H7 (cell line): ENCODE results near the gene ASCL2. TPM values are rescaled to one million over a fixed set of nuclear protein-coding genes. Genes with fewer than 3 reads are reported as not detected.

ENCODE experiments used
- DNase-seq: peaks from one replicate; pipeline ENCODE4 v3.0.0; 2012
- H3K27me3 ChIP-seq: 2 replicates; pipeline ENCODE4 v1.6.0; 2011; ENCODE audit warnings: mild to moderate bottlenecking, low read length; ENCODE audit not compliant: control insufficient read depth, insufficient read depth
- H3K36me3 ChIP-seq: replicated peaks from 2 replicates; pipeline ENCODE4 v1.5.1; 2011; ENCODE audit warnings: low read length; ENCODE audit not compliant: control insufficient read depth, insufficient read depth
- H3K4me3 ChIP-seq: 2 replicates; pipeline ENCODE4 v1.5.1; 2011; ENCODE audit warnings: low read depth, mild to moderate bottlenecking, control low read depth, low read length, moderate library complexity; ENCODE audit not compliant: insufficient read depth
- total RNA-seq: library from RNA; depleted of rRNA; stranded (reverse); fragments of >200 nt; shearing (Covaris generic); gene quantifications from 2 replicates; pipeline ENCODE4 v1.2.3, GENCODE V29; 2014; rRNA removed

The ASCL2 gene
- total RNA-seq, 1 experiment from 2014 or later: 0.55 TPM

DNA sequence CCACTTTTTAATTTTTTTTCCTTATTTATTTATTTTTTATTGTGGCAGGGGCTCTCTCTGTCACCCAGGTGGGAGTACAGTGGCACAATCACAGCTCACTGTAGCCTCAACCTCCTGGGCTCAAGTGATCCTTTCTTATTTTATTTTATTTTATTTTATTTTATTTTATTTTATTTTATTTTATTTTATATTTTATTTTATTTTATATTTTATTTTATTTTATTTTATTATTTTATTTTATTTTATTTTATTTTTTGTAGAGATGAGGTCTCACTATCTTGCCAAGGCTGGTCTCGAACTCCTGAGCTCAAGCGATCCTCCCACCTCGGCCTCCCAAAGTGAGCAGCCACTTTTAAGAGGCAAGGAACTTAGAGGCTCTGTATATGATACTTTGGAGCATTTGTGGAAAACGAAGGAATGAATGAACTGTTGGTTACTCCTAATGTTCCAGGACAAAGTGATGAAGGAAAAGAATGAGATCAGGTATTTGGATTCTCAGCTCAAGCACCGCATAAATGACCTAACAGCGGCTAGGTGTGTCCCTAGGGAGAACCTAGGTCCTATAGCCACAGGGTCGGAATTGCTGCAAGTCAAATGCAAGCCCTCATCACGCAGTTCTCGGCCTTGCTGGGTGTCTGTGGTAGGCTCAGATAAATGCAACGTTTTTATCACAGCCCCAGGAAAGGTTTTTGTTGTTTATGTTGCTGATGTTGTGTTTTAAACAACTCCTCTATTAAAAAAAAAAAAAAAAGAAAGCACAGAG, 36.5 kb downstream of the ASCL2 start:
- Histone ChIP-seq H3K36me3 (no peaks in the 10 kb centered on the region), H3K4me3 (no peak overlapping the region), H3K27me3 (no peaks in the 10 kb centered on the region; the same call in none of the 2 replicates)
- no peak for DNase-seq

GRCh38 chr11:2229713-2230297, 40.6 kb downstream of the ASCL2 start:
- Histone ChIP-seq H3K4me3 (no peak overlapping the region), H3K36me3 (no peaks in the 10 kb centered on the region), H3K27me3 (no peaks in the 10 kb centered on the region; the same call in none of the 2 replicates)
- DNase-seq: no peak

DNA sequence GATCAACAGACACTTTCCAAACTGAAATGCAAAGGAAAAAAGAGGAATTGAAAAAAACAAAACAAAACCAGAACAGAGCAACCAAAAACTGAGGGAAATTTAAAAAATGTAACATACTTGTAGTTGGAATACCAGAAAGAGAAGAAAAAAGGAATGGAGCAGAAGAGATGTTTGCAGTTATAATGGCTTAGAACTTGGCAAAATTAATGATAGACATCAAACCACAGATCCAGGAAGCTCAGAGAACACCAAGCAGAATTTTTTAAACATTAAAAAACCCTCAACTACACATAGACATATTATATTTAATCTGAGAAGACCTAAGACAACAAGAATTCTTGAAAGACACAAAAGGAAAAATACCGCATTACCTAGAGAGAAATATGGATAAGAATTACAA, 46.1 kb downstream of the ASCL2 start:
- no peak overlapping the region for H3K4me3 ChIP-seq
- DNase-seq: no peak
- peaks cover 3% of the 10 kb centered on the region; the same call in 1 of the 2 replicates for H3K27me3 ChIP-seq
- no peaks in the 10 kb centered on the region for H3K36me3 ChIP-seq

- Histone ChIP-seq H3K27me3 (peaks cover 5% of the 10 kb centered on the region; the same call in 1 of the 2 replicates), H3K36me3 (no peaks in the 10 kb centered on the region), H3K4me3 (no peak overlapping the region)
- DNase-seq: peak; percentile 73
Observed at GRCh38 chr11:2223153-2223794, 47.1 kb downstream of the ASCL2 start.

DNA sequence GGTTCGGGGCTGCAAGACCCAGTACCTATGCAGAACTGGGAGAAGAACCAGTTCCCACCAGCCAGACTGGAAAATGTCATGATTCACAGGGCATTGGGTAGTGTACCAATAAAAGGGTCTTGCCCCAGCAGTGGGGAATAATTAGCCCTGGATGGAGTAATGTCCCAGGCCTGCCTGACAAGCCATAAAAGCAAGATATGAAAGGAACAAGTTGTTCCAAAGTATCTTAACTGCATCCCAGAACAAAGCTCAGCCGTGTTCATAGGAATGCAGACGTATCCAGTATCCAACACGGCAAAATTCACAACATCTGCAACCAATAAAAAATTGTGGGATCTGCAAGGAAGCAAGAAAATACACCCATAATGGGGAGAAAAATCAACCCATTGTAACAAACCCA, 47.9 kb downstream of the ASCL2 start:
- no peak overlapping the region for H3K4me3 ChIP-seq
- no peak for DNase-seq
- H3K27me3 ChIP-seq: peaks cover 5% of the 10 kb centered on the region; the same call in 1 of the 2 replicates
- H3K36me3 ChIP-seq: no peaks in the 10 kb centered on the region

GRCh38 chr11:2221591-2221990, 48.8 kb downstream of the ASCL2 start:
- Histone ChIP-seq H3K36me3 (no peaks in the 10 kb centered on the region), H3K27me3 (peaks cover 5% of the 10 kb centered on the region; the same call in 1 of the 2 replicates), H3K4me3 (no peak overlapping the region)
- DNase-seq: no peak

GRCh38 chr11:2221024-2221423, 49.4 kb downstream of the ASCL2 start:
- Histone ChIP-seq H3K4me3 (no peak overlapping the region), H3K36me3 (no peaks in the 10 kb centered on the region), H3K27me3 (peaks cover 5% of the 10 kb centered on the region; the same call in 1 of the 2 replicates)
- DNase-seq: no peak

DNA sequence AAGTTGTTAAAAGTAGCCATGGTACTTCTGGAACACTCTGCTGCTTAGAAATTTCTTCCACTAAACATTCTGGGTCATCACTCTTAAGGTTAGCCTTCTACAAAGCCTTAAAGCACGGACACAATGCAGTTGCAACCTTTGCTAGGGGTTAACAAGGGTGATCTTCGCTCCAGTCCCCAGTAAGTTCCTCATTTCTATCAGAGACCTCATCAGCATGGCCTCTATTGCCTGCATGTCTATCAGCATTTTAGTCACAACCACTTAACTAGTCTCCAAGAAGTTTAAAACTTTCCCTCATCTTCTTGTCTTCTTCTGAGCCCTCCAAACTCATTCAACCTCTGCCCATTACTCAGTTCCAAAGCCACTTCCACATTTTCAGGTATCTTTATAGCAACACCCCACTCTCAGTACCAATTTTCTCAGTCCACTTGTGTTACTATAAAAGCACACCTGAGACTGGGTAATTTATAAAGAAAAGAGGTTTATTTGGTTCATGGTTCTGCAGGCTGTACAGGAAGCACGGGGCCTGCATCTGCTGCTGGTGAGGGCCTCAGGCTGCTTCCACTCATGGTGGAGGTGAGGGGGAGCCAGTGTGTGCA, 50.1 kb downstream of the ASCL2 start:
- DNase-seq: no peak
- no peak overlapping the region for H3K4me3 ChIP-seq
- H3K36me3 ChIP-seq: no peaks in the 10 kb centered on the region
- peaks cover 5% of the 10 kb centered on the region; the same call in 1 of the 2 replicates for H3K27me3 ChIP-seq

DNA sequence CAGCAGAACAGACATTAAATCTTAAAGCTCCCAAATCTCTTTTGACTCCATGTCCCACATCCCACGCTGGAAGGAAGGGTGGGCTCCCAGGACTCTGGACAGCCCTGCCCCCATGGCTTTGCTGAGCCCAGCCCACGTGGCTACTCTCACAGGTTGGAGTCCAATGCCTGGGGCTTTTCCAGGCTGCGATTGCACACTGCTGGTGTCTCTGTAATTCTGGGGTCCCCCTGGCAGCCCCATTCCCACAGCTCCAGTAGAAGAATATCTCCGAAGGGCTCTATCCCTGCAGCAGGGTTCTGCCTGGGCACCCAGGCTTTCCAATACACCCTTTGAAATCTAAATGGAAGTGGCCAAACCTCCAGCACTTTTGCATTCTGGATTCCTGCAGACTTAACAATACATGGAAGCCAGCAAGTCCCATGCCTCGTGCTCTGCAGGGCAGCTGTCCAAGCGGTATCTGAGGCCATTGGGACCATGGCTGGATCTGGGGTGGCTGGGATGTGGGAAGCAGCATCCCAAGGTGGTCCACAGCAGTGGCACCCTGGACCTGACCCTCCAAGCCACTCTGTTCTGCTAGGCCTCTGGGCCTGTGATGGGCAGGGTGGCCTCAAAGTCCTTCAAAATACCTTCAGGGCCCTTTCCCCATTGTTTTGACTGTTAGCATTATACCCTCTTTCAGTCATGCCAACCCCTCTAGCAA, 50.9 kb downstream of the ASCL2 start:
- DNase-seq: no peak
- Histone ChIP-seq H3K4me3 (no peak overlapping the region), H3K27me3 (peaks cover 8% of the 10 kb centered on the region; the same call in 1 of the 2 replicates)

More for the DNA sequence above, 50.9 kb downstream of the ASCL2 start:
- H3K36me3 ChIP-seq: no peaks in the 10 kb centered on the region

Other genes with a start within 250 kb of the ASCL2 start
- gene IGF2, start 131.2 kb downstream of the ASCL2 start, total RNA-seq: 0.78 and 1.2 TPM in 2 replicates
- not detected in 2 replicates for gene INS, start 109.4 kb downstream of the ASCL2 start, total RNA-seq
- not detected in 2 replicates for gene TH, start 98.8 kb downstream of the ASCL2 start, total RNA-seq
- gene C11orf21, start 31.3 kb upstream of the ASCL2 start, total RNA-seq: not detected in 2 replicates
- not detected in 2 replicates for gene TSPAN32, start 31.4 kb upstream of the ASCL2 start, total RNA-seq
- 157 and 165 TPM in 2 replicates for gene CD81, start 106.7 kb upstream of the ASCL2 start, total RNA-seq
- gene TSSC4, start 130.2 kb upstream of the ASCL2 start, total RNA-seq: 60.5 and 62.5 TPM in 2 replicates
- gene TRPM5, start 173.9 kb upstream of the ASCL2 start, total RNA-seq: not detected in 2 replicates
- gene KCNQ1, start 174.4 kb upstream of the ASCL2 start, total RNA-seq: 0.18 and 0.48 TPM in 2 replicates